ENCODE measurements around the gene TACC2. TPM values are rescaled to one million over a fixed set of nuclear protein-coding genes. Genes with fewer than 3 reads are reported as not detected.

Gene TACC2
- total and polyA plus RNA-seq, 2 experiments from 2014 or later, result 30.8 to 35.9 TPM

DNA sequence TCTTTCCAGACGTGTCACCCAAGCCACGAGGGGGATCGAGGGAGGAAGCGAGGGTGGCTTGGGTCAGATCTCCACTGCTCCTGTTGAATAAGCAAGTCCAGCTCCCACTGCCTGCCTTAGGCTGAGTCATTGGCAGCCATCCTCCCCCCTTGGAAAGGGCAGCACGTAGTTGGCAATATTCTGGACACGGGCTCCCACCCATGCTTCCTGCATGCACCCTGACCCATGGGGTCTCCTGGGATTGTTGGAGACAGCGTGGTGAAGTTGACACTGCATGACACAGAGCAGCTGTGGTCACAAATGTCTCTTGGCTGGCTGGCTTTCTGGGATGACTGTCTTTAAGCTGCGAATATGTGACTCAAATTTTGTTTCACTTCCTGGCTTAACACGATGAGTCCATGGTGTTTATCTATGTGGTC, 293.3 kb downstream of the TACC2 start:
- no peak overlapping the region for H3K4me3 Mint-ChIP-seq
- TF ChIP-seq POLR2AphosphoS5 (IDR thresholded peaks at IDR 0.05; ENCODE audit: low read depth), result no peak
- no peak for ATAC-seq
- no peaks in the 10 kb centered on the region for H3K36me3 ChIP-seq (ENCODE audit: insufficient read depth)
- no peaks in the 10 kb centered on the region for H3K27me3 ChIP-seq (ENCODE audit: insufficient read depth)
- H3K79me2 ChIP-seq (replicated peaks; ENCODE audit: insufficient read depth), result no peaks in the 10 kb centered on the region
- H3F3A ChIP-seq (replicated peaks; ENCODE audit: low read depth), result no peaks in the 10 kb centered on the region
- H3K27ac ChIP-seq (ENCODE audit: low read depth), result no peak overlapping the region
- H3K4me3 ChIP-seq, result no peak overlapping the region
- H3K36me3 Mint-ChIP-seq (ENCODE audit: low read depth), result no peaks in the 10 kb centered on the region
- H3K4me1 ChIP-seq (ENCODE audit: insufficient read depth), result no peaks in the 10 kb centered on the region
- H3K9me3 Mint-ChIP-seq, result no peaks in the 10 kb centered on the region; the same call in 2 of the 3 replicates
- no peak overlapping the region for H3K27ac Mint-ChIP-seq
- H3K4me1 Mint-ChIP-seq, result peaks cover 18% of the 10 kb centered on the region
- DNase-seq (ENCODE audit: low spot score), result no peak
- no peaks in the 10 kb centered on the region for H3K9me2 ChIP-seq (ENCODE audit: insufficient read depth)
- H2AFZ ChIP-seq, result no peak overlapping the region
- H3K27me3 Mint-ChIP-seq (ENCODE audit: insufficient read depth, low read depth, poor library complexity), result peaks cover 4% of the 10 kb centered on the region
- H4K20me1 ChIP-seq (replicated peaks; ENCODE audit: insufficient read depth), result no peaks in the 10 kb centered on the region
- H3K4me2 ChIP-seq, result no peak overlapping the region

DNA sequence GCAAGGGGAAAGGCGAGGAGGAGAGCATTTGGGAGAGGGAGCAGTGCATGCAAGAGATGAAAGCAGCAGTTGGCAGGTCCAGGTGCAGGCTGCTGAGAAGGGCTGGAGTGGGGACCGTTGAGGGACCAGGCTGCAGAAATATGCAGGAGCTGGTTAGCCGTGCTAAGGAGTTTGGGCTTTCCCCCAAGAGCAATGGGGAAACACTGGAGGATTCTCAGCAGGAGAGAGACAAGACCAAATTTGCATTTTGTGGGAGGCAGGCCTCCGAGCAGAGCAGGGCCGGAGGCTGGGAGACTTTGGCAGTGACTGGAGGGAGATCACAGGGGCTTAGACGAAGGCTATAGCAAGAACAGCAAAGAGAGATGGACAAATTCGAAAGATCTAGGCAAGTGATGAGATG, 293.9 kb downstream of the TACC2 start:
- Mint-ChIP-seq H3K36me3 (ENCODE audit: low read depth) (no peaks in the 10 kb centered on the region), H3K27ac (no peak overlapping the region), H3K4me3 (no peak overlapping the region), H3K27me3 (ENCODE audit: insufficient read depth, low read depth, poor library complexity) (peaks cover 4% of the 10 kb centered on the region), H3K4me1 (peaks cover 21% of the 10 kb centered on the region), H3K9me3 (no peaks in the 10 kb centered on the region; the same call in 2 of the 3 replicates)
- ATAC-seq (peak; percentile 30), DNase-seq (ENCODE audit: low spot score) (no peak)
- H3K79me2 ChIP-seq (replicated peaks; ENCODE audit: insufficient read depth), result no peaks in the 10 kb centered on the region
- H3K9me2 ChIP-seq (ENCODE audit: insufficient read depth), result no peaks in the 10 kb centered on the region
- no peaks in the 10 kb centered on the region for H3F3A ChIP-seq (replicated peaks; ENCODE audit: low read depth)
- no peak overlapping the region for H3K4me2 ChIP-seq
- H3K27me3 ChIP-seq (ENCODE audit: insufficient read depth), result no peaks in the 10 kb centered on the region
- H3K27ac ChIP-seq (ENCODE audit: low read depth), result no peak overlapping the region
- no peak overlapping the region for H3K4me3 ChIP-seq
- H3K4me1 ChIP-seq (ENCODE audit: insufficient read depth), result no peaks in the 10 kb centered on the region
- no peak overlapping the region for H2AFZ ChIP-seq
- H3K36me3 ChIP-seq (ENCODE audit: insufficient read depth), result no peaks in the 10 kb centered on the region
- H4K20me1 ChIP-seq (replicated peaks; ENCODE audit: insufficient read depth), result no peaks in the 10 kb centered on the region
- no peak for TF ChIP-seq STAT1 (IDR thresholded peaks at IDR 0.05; ENCODE audit: unreplicated experiment)
- no peak for TF ChIP-seq EZH2phosphoT487 (IDR thresholded peaks at IDR 0.05; ENCODE audit: unreplicated experiment)
- TF ChIP-seq EZH2 (IDR thresholded peaks at IDR 0.05; ENCODE audit: low read depth, unreplicated experiment), result no peak
- TF ChIP-seq, protein P1, sequence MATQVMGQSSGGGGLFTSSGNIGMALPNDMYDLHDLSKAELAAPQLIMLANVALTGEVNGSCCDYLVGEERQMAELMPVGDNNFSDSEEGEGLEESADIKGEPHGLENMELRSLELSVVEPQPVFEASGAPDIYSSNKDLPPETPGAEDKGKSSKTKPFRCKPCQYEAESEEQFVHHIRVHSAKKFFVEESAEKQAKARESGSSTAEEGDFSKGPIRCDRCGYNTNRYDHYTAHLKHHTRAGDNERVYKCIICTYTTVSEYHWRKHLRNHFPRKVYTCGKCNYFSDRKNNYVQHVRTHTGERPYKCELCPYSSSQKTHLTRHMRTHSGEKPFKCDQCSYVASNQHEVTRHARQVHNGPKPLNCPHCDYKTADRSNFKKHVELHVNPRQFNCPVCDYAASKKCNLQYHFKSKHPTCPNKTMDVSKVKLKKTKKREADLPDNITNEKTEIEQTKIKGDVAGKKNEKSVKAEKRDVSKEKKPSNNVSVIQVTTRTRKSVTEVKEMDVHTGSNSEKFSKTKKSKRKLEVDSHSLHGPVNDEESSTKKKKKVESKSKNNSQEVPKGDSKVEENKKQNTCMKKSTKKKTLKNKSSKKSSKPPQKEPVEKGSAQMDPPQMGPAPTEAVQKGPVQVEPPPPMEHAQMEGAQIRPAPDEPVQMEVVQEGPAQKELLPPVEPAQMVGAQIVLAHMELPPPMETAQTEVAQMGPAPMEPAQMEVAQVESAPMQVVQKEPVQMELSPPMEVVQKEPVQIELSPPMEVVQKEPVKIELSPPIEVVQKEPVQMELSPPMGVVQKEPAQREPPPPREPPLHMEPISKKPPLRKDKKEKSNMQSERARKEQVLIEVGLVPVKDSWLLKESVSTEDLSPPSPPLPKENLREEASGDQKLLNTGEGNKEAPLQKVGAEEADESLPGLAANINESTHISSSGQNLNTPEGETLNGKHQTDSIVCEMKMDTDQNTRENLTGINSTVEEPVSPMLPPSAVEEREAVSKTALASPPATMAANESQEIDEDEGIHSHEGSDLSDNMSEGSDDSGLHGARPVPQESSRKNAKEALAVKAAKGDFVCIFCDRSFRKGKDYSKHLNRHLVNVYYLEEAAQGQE (IDR thresholded peaks at IDR 0.05; ENCODE audit: unreplicated experiment), result no peak
- TF ChIP-seq, protein P2, sequence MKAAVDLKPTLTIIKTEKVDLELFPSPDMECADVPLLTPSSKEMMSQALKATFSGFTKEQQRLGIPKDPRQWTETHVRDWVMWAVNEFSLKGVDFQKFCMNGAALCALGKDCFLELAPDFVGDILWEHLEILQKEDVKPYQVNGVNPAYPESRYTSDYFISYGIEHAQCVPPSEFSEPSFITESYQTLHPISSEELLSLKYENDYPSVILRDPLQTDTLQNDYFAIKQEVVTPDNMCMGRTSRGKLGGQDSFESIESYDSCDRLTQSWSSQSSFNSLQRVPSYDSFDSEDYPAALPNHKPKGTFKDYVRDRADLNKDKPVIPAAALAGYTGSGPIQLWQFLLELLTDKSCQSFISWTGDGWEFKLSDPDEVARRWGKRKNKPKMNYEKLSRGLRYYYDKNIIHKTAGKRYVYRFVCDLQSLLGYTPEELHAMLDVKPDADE (IDR thresholded peaks at IDR 0.05), result no peak
- no peak for TF ChIP-seq ZNF114 (CRISPR knock-in tag; IDR thresholded peaks at IDR 0.05)
- TF ChIP-seq, protein P3, sequence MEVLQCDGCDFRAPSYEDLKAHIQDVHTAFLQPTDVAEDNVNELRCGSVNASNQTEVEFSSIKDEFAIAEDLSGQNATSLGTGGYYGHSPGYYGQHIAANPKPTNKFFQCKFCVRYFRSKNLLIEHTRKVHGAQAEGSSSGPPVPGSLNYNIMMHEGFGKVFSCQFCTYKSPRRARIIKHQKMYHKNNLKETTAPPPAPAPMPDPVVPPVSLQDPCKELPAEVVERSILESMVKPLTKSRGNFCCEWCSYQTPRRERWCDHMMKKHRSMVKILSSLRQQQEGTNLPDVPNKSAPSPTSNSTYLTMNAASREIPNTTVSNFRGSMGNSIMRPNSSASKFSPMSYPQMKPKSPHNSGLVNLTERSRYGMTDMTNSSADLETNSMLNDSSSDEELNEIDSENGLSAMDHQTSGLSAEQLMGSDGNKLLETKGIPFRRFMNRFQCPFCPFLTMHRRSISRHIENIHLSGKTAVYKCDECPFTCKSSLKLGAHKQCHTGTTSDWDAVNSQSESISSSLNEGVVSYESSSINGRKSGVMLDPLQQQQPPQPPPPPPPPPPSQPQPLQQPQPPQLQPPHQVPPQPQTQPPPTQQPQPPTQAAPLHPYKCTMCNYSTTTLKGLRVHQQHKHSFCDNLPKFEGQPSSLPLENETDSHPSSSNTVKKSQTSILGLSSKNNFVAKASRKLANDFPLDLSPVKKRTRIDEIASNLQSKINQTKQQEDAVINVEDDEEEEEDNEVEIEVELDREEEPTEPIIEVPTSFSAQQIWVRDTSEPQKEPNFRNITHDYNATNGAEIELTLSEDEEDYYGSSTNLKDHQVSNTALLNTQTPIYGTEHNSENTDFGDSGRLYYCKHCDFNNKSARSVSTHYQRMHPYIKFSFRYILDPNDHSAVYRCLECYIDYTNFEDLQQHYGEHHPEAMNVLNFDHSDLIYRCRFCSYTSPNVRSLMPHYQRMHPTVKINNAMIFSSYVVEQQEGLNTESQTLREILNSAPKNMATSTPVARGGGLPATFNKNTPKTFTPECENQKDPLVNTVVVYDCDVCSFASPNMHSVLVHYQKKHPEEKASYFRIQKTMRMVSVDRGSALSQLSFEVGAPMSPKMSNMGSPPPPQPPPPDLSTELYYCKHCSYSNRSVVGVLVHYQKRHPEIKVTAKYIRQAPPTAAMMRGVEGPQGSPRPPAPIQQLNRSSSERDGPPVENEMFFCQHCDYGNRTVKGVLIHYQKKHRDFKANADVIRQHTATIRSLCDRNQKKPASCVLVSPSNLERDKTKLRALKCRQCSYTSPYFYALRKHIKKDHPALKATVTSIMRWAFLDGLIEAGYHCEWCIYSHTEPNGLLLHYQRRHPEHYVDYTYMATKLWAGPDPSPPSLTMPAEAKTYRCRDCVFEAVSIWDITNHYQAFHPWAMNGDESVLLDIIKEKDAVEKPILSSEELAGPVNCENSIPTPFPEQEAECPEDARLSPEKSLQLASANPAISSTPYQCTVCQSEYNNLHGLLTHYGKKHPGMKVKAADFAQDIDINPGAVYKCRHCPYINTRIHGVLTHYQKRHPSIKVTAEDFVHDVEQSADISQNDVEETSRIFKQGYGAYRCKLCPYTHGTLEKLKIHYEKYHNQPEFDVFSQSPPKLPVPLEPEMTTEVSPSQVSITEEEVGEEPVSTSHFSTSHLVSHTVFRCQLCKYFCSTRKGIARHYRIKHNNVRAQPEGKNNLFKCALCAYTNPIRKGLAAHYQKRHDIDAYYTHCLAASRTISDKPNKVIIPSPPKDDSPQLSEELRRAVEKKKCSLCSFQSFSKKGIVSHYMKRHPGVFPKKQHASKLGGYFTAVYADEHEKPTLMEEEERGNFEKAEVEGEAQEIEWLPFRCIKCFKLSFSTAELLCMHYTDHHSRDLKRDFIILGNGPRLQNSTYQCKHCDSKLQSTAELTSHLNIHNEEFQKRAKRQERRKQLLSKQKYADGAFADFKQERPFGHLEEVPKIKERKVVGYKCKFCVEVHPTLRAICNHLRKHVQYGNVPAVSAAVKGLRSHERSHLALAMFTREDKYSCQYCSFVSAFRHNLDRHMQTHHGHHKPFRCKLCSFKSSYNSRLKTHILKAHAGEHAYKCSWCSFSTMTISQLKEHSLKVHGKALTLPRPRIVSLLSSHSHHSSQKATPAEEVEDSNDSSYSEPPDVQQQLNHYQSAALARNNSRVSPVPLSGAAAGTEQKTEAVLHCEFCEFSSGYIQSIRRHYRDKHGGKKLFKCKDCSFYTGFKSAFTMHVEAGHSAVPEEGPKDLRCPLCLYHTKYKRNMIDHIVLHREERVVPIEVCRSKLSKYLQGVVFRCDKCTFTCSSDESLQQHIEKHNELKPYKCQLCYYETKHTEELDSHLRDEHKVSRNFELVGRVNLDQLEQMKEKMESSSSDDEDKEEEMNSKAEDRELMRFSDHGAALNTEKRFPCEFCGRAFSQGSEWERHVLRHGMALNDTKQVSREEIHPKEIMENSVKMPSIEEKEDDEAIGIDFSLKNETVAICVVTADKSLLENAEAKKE (CRISPR knock-in tag; IDR thresholded peaks at IDR 0.05), result no peak
- TF ChIP-seq, protein P4, sequence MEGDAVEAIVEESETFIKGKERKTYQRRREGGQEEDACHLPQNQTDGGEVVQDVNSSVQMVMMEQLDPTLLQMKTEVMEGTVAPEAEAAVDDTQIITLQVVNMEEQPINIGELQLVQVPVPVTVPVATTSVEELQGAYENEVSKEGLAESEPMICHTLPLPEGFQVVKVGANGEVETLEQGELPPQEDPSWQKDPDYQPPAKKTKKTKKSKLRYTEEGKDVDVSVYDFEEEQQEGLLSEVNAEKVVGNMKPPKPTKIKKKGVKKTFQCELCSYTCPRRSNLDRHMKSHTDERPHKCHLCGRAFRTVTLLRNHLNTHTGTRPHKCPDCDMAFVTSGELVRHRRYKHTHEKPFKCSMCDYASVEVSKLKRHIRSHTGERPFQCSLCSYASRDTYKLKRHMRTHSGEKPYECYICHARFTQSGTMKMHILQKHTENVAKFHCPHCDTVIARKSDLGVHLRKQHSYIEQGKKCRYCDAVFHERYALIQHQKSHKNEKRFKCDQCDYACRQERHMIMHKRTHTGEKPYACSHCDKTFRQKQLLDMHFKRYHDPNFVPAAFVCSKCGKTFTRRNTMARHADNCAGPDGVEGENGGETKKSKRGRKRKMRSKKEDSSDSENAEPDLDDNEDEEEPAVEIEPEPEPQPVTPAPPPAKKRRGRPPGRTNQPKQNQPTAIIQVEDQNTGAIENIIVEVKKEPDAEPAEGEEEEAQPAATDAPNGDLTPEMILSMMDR (conservative IDR thresholded peaks at IDR 0.05; ENCODE audit: low read depth in 2 of 2), result no peak
- TF ChIP-seq JUNB (IDR thresholded peaks at IDR 0.05; ENCODE audit: unreplicated experiment), result no peak
- TF ChIP-seq POLR2AphosphoS5 (IDR thresholded peaks at IDR 0.05; ENCODE audit: low read depth), result no peak
